Measurements from ENCODE around the gene ARHGEF2.

DNA sequence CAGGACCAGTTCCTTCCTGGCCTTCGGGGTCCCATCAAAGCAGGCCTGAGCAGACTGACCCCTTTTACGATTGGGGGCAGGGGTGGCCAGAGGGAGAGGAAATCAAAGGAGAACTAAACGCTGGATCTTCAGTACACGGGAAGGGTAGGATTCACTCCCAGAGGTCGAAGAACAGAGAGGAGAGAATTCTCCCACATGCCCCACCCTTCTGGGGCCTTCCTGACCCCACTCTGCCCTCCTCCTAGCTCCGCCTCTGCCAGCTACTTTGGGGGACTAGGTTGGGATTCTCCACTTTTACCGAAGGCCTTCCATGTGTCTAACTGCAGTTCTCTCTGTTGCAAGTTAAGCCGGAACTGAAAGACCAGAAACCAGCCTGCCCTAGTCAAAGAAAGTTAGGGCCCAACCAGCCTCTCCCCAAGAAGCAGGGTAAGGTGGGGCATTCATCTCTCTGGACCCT lies 654 bp upstream of the ARHGEF2 start:
- TF ChIP-seq CTCF (IDR thresholded peaks at IDR 0.05) (no peak), POLR2A (IDR thresholded peaks at IDR 0.05) (no peak)
